Gastrocnemius medialis (tissue), 4 donors: Measurements from ENCODE around the gene GRM8.

Source experiments
- CTCF ChIP-seq, 5 experiments: fragments of 450-650 bp in 3 of 5; fragments of 200-600 bp in 2 of 5; sonication (generic) in 2 of 5; IDR thresholded peaks in 4 of 5; conservative IDR thresholded peaks in 1 of 5; 1 replicate in 4 of 5; 2 replicates in 1 of 5; pipeline ENCODE4 v1.5.1; 2016 to 2019; ENCODE audit warnings: antibody characterized with exemption in 5 of 5, mild to moderate bottlenecking in 3 of 5, moderate library complexity in 3 of 5
- POLR2A ChIP-seq, 2 donors: fragments of 450-650 bp; IDR thresholded peaks; one replicate each; pipeline ENCODE4 v1.6.1; 2017; ENCODE audit warnings: antibody characterized with exemption in 2 of 2, mild to moderate bottlenecking in 2 of 2, moderate library complexity in 2 of 2

- TF ChIP-seq CTCF (IDR thresholded peaks at IDR 0.05 in 4 of 5, conservative IDR thresholded peaks at IDR 0.05 in 1 of 5) = no peak
- no peak for TF ChIP-seq POLR2A (IDR thresholded peaks at IDR 0.05)
Measured at GRCh38 chr7:127018889-127019288, 233.9 kb downstream of the GRM8 start.
